Astrocyte (in vitro differentiated cells and primary cell): ENCODE measurements around the gene QRFP.

Experiments
- CTCF ChIP-seq: IDR thresholded peaks from 2 replicates; pipeline ENCODE4 v1.5.1; 2011; ENCODE audit warnings: low read depth, mild to moderate bottlenecking, inconsistent platforms, low read length, moderate library complexity; ENCODE audit not compliant: insufficient read depth
- EZH2 ChIP-seq: IDR thresholded peaks from 2 replicates; pipeline ENCODE4 v1.6.1; 2012; ENCODE audit warnings: mild to moderate bottlenecking, low read length, inconsistent platforms; ENCODE audit not compliant: insufficient read depth

GRCh38 chr9:130872508-130872907 lies 24.1 kb downstream of the QRFP start:
- TF ChIP-seq CTCF (no peak), EZH2 (no peak)
